GM18502 (cell line): ENCODE results near the gene KLC3.

Experiments used
- ATAC-seq: cut with Tn5 transposase; IDR thresholded peaks from one replicate; pipeline ENCODE4 v1.9.1; 2021; ENCODE audit warnings: mild to moderate bottlenecking; ENCODE audit not compliant: unreplicated experiment, poor library complexity

The KLC3 gene

GRCh38 chr19:45368127-45368526 is 27.6 kb downstream of the KLC3 start:
- ATAC-seq: no peak

GRCh38 chr19:45368737-45369340 is 28.3 kb downstream of the KLC3 start:
- no peak for ATAC-seq

DNA sequence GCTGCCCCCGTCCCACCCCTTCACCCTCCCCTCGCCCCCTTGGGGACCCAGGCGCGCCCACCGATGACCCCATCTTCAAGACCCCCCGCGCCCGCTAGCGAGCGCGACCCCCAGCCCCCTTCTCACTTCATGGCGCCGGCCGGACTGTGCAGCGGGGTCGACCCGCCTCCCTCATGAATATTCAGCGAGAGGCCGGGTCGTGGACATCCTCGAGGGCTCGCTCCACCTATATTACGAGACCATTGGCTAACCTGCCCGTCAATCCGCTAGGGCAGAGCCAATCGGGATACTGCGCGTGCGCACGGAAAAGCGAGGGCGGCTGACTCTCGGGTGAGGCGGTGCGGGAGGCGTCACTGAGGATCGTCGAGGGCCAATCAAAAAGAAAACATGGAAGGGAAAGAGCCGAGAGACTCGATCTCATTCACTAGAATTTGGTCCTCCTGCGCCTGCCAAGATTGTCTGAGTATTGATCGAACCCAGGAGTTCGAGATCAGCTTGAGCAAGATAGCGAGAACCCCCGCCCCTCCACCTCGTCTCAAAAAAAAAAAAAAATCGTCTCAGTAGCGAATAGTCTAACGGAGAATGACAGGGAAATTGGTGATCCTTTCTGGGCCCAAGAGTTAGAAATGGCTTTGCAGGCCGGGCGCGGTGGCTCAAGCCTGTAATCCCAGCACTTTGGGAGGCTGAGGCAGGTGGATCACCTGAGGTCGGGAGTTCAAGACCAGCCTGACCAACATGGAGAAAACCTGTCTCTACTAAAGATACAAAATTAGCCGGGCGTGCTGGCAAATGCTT is 30.1 kb downstream of the KLC3 start, which contains the start of gene ERCC2:
TSS of gene ERCC2 (minus strand) at position 164 of the 795 bp plus-strand sequence. CDS start at position 131, 33 bp downstream.
- ATAC-seq: peak; percentile 94

DNA sequence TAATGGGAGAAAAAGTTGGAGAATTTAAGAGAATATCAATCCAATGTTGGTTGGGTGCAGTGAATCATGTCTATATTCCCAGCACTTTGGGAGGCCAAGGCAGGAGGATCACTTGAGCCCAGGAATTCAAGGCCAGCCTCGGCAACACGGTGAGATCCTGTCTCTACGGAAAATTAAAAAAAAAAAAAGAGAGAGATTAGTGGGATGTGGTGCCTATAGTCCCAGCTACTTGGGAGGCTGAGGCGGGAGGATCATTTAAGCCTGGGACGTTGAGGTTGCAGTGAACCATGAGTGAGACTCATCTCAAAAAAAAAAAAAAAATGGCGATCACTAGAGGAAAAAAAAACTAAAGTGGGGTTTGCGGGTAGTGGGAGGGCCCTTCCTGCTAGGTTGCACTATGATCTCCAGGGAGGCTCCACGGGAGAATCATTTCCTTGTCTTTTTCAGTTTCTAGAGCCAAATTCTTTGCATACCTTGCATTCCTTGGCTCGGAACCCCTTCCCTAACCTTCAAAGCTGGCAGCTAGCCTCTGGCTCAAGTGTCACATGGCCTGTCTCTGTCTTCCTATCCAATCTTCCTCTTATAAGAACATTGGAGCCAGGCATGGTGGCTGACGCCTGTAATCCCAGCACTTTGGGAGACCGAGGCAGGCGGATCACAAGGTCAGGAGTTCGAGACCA is 35.6 kb downstream of the KLC3 start:
- no peak for ATAC-seq

GRCh38 chr19:45380107-45380506 is 39.6 kb downstream of the KLC3 start:
- no peak for ATAC-seq

DNA sequence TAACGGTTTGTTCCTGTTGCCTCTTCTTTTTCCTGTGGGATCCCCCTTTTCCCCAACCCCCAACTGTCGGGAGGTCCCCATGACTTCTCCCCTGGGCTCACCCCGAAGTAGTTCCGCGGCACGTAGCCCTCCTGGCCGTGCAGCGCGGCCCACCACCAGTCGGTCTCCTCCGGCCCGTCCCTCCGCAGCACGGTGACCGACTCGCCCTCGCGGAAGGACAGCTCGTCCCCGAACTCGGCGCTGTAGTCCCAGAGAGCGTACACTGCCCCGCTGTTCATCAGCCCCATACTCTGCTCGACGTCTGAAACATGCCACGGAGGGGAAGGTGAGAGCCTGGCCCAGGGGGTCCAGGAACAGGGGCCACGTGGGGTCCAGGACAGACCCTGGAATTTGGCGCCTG is 41.9 kb downstream of the KLC3 start:
- ATAC-seq: no peak

DNA sequence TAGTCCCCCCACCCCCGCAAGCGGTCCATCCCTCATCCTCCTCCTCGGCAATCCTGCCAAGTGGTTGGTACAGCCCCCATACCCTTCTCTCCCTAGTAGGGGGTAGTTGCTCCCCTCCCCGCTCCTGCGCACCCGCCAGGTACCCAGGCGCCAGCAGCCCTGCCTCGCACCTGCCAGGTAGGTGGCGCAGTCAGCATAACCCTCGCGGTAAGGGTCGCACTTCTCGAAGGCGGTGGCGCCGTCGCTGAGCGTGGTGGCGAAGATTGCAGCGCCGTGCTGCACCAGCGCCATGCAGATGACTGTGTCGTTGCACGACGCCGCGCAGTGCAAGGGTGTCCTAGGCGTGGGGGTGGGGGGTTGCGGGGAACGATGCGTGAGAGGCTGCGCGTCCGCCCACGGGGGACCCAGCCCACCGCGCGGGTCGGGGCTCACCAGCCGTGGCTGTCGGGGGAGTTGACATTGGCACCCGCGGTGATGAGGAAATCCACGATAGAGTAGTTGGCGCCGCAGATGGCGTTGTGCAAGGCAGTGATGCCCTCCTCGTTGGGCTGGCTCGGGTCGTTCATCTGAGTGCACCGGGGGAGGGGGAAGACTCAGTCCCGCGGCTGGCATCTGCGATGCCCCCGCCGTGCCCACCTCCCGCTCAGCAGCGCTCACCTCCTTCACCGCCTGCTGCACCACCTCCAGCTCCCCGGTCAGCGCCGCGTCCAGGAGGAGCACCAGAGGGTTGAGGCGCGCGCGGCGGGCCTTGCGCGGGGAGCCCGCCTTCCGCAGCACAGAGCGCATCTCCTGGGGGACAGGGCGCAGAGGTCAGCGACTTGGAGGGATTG is 45.1 kb downstream of the KLC3 start:
- ATAC-seq: no peak

DNA sequence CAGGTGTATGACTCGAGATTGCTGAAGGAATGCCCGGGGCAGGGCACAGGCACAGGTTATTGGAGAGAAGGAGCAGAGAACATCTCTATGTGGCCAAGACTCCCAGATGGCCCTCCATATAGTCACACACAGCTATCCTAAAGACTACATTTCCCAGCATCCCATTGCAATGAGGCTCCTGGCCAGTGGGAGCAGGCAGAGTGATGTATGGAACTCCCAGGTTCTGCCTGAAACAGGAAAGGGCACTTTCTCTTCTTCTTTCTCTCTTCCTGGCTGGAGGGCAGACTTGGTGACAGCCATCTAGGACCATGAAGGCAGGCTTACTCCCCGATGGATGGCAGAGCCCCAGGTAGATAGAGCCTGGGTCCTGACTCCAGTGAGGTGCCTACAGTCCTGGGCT is 50.8 kb downstream of the KLC3 start:
- ATAC-seq: no peak

- ATAC-seq: no peak
These were observed 51.5 kb downstream of the KLC3 start for GRCh38 chr19:45391871-45392665.

- no peak for ATAC-seq
These were observed 55.5 kb downstream of the KLC3 start for GRCh38 chr19:45395821-45396617.

- no peak for ATAC-seq
These were observed 59.6 kb downstream of the KLC3 start for GRCh38 chr19:45400192-45400591.
